K562 (cell line): Measurements from ENCODE around the gene PGS1. TPM values are rescaled to one million over a fixed set of nuclear protein-coding genes. Genes with fewer than 3 reads are reported as not detected.

Experiments used
- ATAC-seq: fragments of 200-7000 bp; cut with Tn5 transposase; 3 replicates; pipeline ENCODE4 v1.9.1; 2020; ENCODE audit warnings: moderate library complexity
- BruUV-seq: library from RNA; stranded (reverse); fragments of 400-500 nt; replicated peaks from 2 replicates; lab custom pipeline; 2021; lab: Mats Ljungman, UMichigan
- CTCF ChIA-PET: fragments of 300-600 bp; formaldehyde crosslinking; extraction: SDS; loops from one replicate; lab custom pipeline; 2021; ENCODE audit warnings: low intra/inter-chr PET ratio; lab: Yijun Ruan, JAX
- POLR2A ChIA-PET: fragments of 300-600, 350-650 bp; sonication (Branson Sonifier 250); formaldehyde crosslinking; extraction: SDS; loops from one replicate; lab custom pipeline; 2021; ENCODE audit warnings: antibody characterized with exemption, inconsistent platforms; lab: Yijun Ruan, JAX
- DNase-seq, 4 experiments: peaks; one replicate each; pipeline versions ENCODE4 v3.0.0 to v3.0.0-alpha.2; 2011 to 2018; ENCODE audit warnings: low spot score in 3 of 4, mixed read lengths in 3 of 4; ENCODE audit errors: extremely low read depth in 1 of 4
- FAIRE-seq: peaks from 2 replicates; lab custom pipeline; 2011; peaks lifted over from hg19 to GRCh38; lab: Jason Lieb, UNC
- H2AFZ ChIP-seq: 2 replicates; pipeline ENCODE4 v1.6.0; 2011; ENCODE audit warnings: low read depth, low read length, control low read depth, inconsistent platforms
- H3K27ac ChIP-seq: fragments of 200-600 bp; 3 replicates; pipeline ENCODE4 v1.8.0; 2011; ENCODE audit warnings: low read depth, mild to moderate bottlenecking, control low read depth, inconsistent platforms, low read length, moderate library complexity, mixed read lengths; ENCODE audit errors: extremely low read depth
- H3K27me3 ChIP-seq, 2 experiments: fragments of 300-600 bp in 1 of 2; 2 replicates in 1 of 2; 3 replicates in 1 of 2; pipeline versions ENCODE4 v1.6.0 to v1.8.0; 2011; ENCODE audit warnings: inconsistent platforms in 2 of 2, low read length in 2 of 2, mild to moderate bottlenecking in 1 of 2, mixed read lengths in 1 of 2, moderate library complexity in 1 of 2; ENCODE audit not compliant: control insufficient read depth in 2 of 2, insufficient read depth in 2 of 2
- H3K36me3 ChIP-seq: fragments of 300-600 bp; 3 replicates; pipeline ENCODE4 v1.8.0; 2011; ENCODE audit warnings: mild to moderate bottlenecking, low read length, inconsistent platforms; ENCODE audit not compliant: control insufficient read depth, insufficient read depth
- H3K4me1 ChIP-seq, 2 experiments: fragments of 200-600 bp in 1 of 2; replicated peaks in 1 of 2; 2 replicates in 1 of 2; 3 replicates in 1 of 2; pipeline versions ENCODE4 v1.5.1 to v1.8.0; 2011; ENCODE audit warnings: inconsistent platforms in 2 of 2, low read length in 2 of 2, mild to moderate bottlenecking in 1 of 2, mixed read lengths in 1 of 2, moderate library complexity in 1 of 2; ENCODE audit not compliant: control insufficient read depth in 2 of 2, insufficient read depth in 2 of 2
- H3K4me2 ChIP-seq: 2 replicates; pipeline ENCODE4 v1.6.1; 2011; ENCODE audit warnings: low read length, control low read depth, inconsistent platforms, mixed read lengths; ENCODE audit not compliant: insufficient read depth
- H3K4me3 ChIP-seq: fragments of 200-600 bp; sonication (generic), shearing (Covaris generic); 2 replicates; pipeline ENCODE4 v1.5.1; 2016; ENCODE audit warnings: control low read depth, inconsistent platforms
- H3K79me2 ChIP-seq: fragments of 200-600 bp; 3 replicates; pipeline ENCODE4 v1.8.0; 2011; ENCODE audit warnings: low read length, inconsistent platforms; ENCODE audit not compliant: control insufficient read depth, insufficient read depth
- H3K9ac ChIP-seq, 2 experiments: 2 replicates each; pipeline versions ENCODE4 v1.6.0 to v1.6.1; 2011; ENCODE audit warnings: low read depth in 2 of 2, low read length in 2 of 2, control low read depth in 1 of 2, inconsistent platforms in 1 of 2, mild to moderate bottlenecking in 1 of 2, mixed read lengths in 1 of 2; ENCODE audit not compliant: insufficient read depth in 1 of 2
- H3K9me1 ChIP-seq: one replicate; pipeline ENCODE4 v1.6.0; 2011; ENCODE audit warnings: inconsistent platforms, mild to moderate bottlenecking, low read length, moderate library complexity; ENCODE audit not compliant: control insufficient read depth, insufficient read depth
- H3K9me3 ChIP-seq: replicated peaks from 2 replicates; pipeline ENCODE4 v1.5.1; 2011; ENCODE audit warnings: low read depth, low read length, inconsistent platforms; ENCODE audit not compliant: control insufficient read depth, insufficient read depth
- H4K20me1 ChIP-seq: replicated peaks from 2 replicates; pipeline ENCODE4 v1.6.1; 2011; ENCODE audit warnings: low read length, inconsistent platforms, mixed read lengths; ENCODE audit not compliant: control insufficient read depth, insufficient read depth
- ATF7 ChIP-seq: fragments of 450-650 bp; IDR thresholded peaks from 2 replicates; pipeline ENCODE4 v1.7.1; 2014; ENCODE audit warnings: mild to moderate bottlenecking, moderate library complexity
- E2F3 ChIP-seq: fragments of 250-450 bp; sonication (Bioruptor Pico); IDR thresholded peaks from 2 replicates; pipeline ENCODE4 v1.4.0; 2020; ENCODE audit warnings: mild to moderate bottlenecking
- EP300 ChIP-seq: IDR thresholded peaks from 2 replicates; pipeline ENCODE4 v1.6.1; 2012; ENCODE audit warnings: low read length, improper control_type of control experiment
- FUS ChIP-seq: fragments of 200-400 bp; formaldehyde crosslinking; optimal IDR thresholded peaks from 2 replicates; pipeline ENCODE3; 2017; ENCODE audit warnings: low read depth, low read length
- HCFC1 ChIP-seq: IDR thresholded peaks from 2 replicates; pipeline ENCODE4 v1.6.1; 2012; ENCODE audit warnings: low read depth, low read length, improper control_type of control experiment
- IFI16 ChIP-seq: fragments of 250-450 bp; sonication (Bioruptor Pico); IDR thresholded peaks from 2 replicates; pipeline ENCODE4 v2.1.2; 2022; ENCODE audit warnings: mild to moderate bottlenecking, inconsistent platforms
- NFIX ChIP-seq: fragments of 250-450 bp; sonication (Bioruptor Pico); IDR thresholded peaks from 2 replicates; pipeline ENCODE4 v1.4.0; 2020; ENCODE audit warnings: low read depth, mild to moderate bottlenecking, moderate library complexity
- NR2C2 ChIP-seq, 2 experiments: fragments of 200-800 bp in 1 of 2; sonication (Bioruptor generic) in 1 of 2; sonication (generic) in 1 of 2; formaldehyde crosslinking in 1 of 2; IDR thresholded peaks; 2 replicates each; pipeline versions ENCODE4 v1.6.1 to v1.8.0; 2016 to 2022; ENCODE audit warnings: mild to moderate bottlenecking in 1 of 2, missing compliant biosample characterization in 1 of 2, missing genetic modification characterization in 1 of 2, missing genetic modification reagents in 1 of 2
- RBFOX2 ChIP-seq: fragments of 200-400 bp; formaldehyde crosslinking; IDR thresholded peaks from 2 replicates; pipeline ENCODE4 v1.6.1; 2017; ENCODE audit warnings: low read depth, mild to moderate bottlenecking, low read length, moderate library complexity
- TAF1 ChIP-seq: IDR thresholded peaks from 2 replicates; pipeline ENCODE4 v1.6.1; 2011; ENCODE audit warnings: mild to moderate bottlenecking, low read length, moderate library complexity; ENCODE audit not compliant: insufficient read depth, control insufficient read depth, severe bottlenecking; ENCODE audit errors: extremely low read depth
- ZNF589 ChIP-seq: fragments of 200-800 bp; sonication (Bioruptor generic); IDR thresholded peaks from 2 replicates; pipeline ENCODE4 v1.6.1; 2016; ENCODE audit warnings: low read depth, missing genetic modification characterization, missing compliant biosample characterization
- WGBS: fragments of 100-300 bp; shearing (Covaris generic); methylation state at CpG from one replicate; pipeline ENCODE4 v1.1.6; 2016; ENCODE audit warnings: low coverage, mixed read lengths; ENCODE audit not compliant: insufficient coverage; ENCODE audit errors: missing lambda C conversion rate; 5-methylcytosine and 5-hydroxymethylcytosine counted together
- in situ Hi-C: fragments of 300-500 bp; cut with MboI; formaldehyde crosslinking; loops from 4 replicates; pipeline ENCODE4 v1.15.0; 2018; ENCODE audit warnings: inconsistent platforms, mixed read lengths
- intact Hi-C: fragments of 100-400 bp; cut with micrococcal nuclease; formaldehyde crosslinking; loops from 2 replicates; pipeline ENCODE4 v1.14.2; 2022
- polyA plus RNA-seq, 8 experiments: library from polyadenylated mRNA; depleted of rRNA in 4 of 8; stranded (reverse) in 5 of 8; unstranded in 3 of 8; fragments of >200 nt; fragmentation: Nextera tagmentation in 2 of 8; fragmentation: Illumina TruSeq in 1 of 8; extraction: Ambion mirVana in 2 of 8; extraction: Trizol in 1 of 8; gene quantifications; 2 replicates each; pipeline versions ENCODE4 v1.2.1 to v1.2.3, GENCODE V29; 2011 to 2014; ENCODE audit warnings: inconsistent platforms in 1 of 8, missing spikeins in 1 of 8
- total RNA-seq, 7 experiments: library from RNA; depleted of rRNA in 6 of 7; stranded (reverse); fragments of >200 nt in 6 of 7; fragmentation: Illumina TruSeq in 2 of 7; extraction: Trizol in 2 of 7; gene quantifications; 2 replicates each; pipeline versions ENCODE4 v1.2.1 to v1.2.3, GENCODE V29; 2011 to 2021; ENCODE audit warnings: low replicate concordance in 1 of 7
- TF ChIP-seq, protein P1 (sequence below): sonication (generic); formaldehyde crosslinking; IDR thresholded peaks from 2 replicates; pipeline ENCODE4 v1.8.0; 2022; ENCODE audit warnings: mild to moderate bottlenecking, missing genetic modification reagents

The PGS1 gene
- total and polyA plus RNA-seq, 9 of the 15 experiments (the other 6 are each of a cell fraction or from before 2014, with no cell fraction given) = 1.3 to 39.4 (median 22.3) TPM

DNA sequence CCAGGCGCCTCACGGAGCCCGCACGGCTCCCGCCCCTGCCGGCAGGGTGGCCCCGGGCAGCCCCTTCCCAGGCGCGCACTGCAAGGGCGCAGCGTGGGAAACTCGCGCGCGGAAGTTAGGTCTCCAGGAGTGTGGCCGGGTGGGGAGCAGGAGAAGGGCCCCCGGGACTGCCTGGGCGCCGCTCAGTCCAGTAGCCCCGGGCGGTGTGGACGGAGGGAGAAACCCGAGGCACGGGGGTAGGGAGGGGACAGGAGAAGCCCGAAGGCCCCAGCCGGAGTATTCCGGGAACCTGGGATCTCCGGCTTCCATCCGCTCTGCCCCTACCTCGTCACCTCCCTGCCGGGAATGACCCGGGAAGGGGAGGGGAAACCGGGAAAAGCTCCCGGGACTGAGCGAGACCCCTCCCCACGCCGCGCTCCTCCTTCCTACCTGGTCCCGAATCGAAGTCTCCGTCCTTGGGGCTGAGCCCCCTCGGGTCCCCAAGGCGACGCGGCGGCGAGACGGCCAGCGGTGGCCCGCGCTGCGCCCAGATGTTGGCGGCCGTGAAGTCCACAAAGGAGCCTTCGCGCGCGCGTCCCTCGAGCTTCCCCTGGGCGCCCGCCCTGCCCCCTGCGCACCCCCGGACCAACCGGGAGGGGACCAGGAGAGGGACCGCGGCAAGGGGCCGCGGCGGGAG lies 19.0 kb upstream of the PGS1 start (continued):
- TF ChIP-seq, protein P1, sequence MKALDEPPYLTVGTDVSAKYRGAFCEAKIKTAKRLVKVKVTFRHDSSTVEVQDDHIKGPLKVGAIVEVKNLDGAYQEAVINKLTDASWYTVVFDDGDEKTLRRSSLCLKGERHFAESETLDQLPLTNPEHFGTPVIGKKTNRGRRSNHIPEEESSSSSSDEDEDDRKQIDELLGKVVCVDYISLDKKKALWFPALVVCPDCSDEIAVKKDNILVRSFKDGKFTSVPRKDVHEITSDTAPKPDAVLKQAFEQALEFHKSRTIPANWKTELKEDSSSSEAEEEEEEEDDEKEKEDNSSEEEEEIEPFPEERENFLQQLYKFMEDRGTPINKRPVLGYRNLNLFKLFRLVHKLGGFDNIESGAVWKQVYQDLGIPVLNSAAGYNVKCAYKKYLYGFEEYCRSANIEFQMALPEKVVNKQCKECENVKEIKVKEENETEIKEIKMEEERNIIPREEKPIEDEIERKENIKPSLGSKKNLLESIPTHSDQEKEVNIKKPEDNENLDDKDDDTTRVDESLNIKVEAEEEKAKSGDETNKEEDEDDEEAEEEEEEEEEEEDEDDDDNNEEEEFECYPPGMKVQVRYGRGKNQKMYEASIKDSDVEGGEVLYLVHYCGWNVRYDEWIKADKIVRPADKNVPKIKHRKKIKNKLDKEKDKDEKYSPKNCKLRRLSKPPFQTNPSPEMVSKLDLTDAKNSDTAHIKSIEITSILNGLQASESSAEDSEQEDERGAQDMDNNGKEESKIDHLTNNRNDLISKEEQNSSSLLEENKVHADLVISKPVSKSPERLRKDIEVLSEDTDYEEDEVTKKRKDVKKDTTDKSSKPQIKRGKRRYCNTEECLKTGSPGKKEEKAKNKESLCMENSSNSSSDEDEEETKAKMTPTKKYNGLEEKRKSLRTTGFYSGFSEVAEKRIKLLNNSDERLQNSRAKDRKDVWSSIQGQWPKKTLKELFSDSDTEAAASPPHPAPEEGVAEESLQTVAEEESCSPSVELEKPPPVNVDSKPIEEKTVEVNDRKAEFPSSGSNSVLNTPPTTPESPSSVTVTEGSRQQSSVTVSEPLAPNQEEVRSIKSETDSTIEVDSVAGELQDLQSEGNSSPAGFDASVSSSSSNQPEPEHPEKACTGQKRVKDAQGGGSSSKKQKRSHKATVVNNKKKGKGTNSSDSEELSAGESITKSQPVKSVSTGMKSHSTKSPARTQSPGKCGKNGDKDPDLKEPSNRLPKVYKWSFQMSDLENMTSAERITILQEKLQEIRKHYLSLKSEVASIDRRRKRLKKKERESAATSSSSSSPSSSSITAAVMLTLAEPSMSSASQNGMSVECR = peak; percentile 82

DNA sequence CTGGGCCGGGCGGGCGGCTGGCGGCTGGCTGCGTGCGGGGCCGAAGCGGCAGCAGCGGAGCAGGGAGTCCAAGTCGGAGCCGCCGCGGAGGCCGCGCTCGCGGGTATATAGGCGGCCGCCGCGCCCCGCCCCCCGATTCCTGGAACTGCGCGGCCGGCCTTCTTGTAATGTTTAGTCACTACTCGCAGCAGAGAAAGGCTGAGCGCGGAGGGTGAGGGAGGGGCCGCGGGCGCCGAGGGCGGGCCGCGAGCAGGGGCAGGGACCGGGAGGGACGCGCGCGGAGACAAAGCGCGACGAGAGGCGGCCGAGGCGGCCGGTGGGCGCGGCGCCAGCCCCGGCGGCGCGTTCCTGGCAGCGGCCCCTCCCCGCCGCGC lies 18.5 kb upstream of the PGS1 start, which contains the start of gene SOCS3:
TSS of gene SOCS3 (minus strand) at position 81 of the 374 bp plus-strand sequence. CDS start 982 bp downstream, outside the sequence.
- Histone ChIP-seq H3K27me3 (0 out of 5 replicates have a peak, but pooled peaks cover 0 to under 1% of the 10 kb centered on the region in 2 experiments), H2AFZ (peak within 1 kb of the TSS; percentile 89), H4K20me1 (peaks cover 43% of the 10 kb centered on the region), H3K9me1 (peaks cover 23% of the 10 kb centered on the region), H3K9ac (peak within 1 kb of the TSS; percentile 86 to 99), H3K4me1 (peaks cover 42 to 63% of the 10 kb centered on the region in 2 experiments), H3K4me2 (peak within 1 kb of the TSS; percentile 88), H3K9me3 (no peaks in the 10 kb centered on the region), H3K27ac (peak within 1 kb of the TSS; percentile 84), H3K4me3 (peak within 1 kb of the TSS; percentile 90), H3K79me2 (peaks cover 41% of the 10 kb centered on the region), H3K36me3 (peaks cover 33% of the 10 kb centered on the region)
- BruUV-seq = no TSS peak
- FAIRE-seq = peak; percentile 72
- in situ Hi-C loops (no loop called here), intact Hi-C loops (loop anchor here (1.0 kb wide), 2 partner anchors 62 to 71 kb away; no protein-coding TSS in a partner anchor)
- WGBS = 0% methylated on average over 19 of the region's 59 CpGs
- POLR2A ChIA-PET = interaction anchor here (0.7 to 1.4 kb wide), 5 partner anchors 8 to 91 kb away, joined by 3 to 6 read pairs (median 3); no protein-coding TSS in a partner anchor
- DNase-seq = peak; percentile 95 to 99 (median 96)
- CTCF ChIA-PET = interaction anchor here (2.1 kb wide), 2 partner anchors 62 to 71 kb away, joined by 12 read pairs; no protein-coding TSS in a partner anchor
- peak; percentile 87 for ATAC-seq
- no peak for TF ChIP-seq NFIX (CRISPR knock-in tag)
- peak; percentile 96 for TF ChIP-seq RBFOX2
- peak; percentile 63; the same call in 1 of the 2 replicates for TF ChIP-seq EP300
- no peak for TF ChIP-seq NR2C2 (CRISPR knock-in tag; IDR thresholded peaks at IDR 0.05)
- TF ChIP-seq NR2C2 (tag; IDR thresholded peaks at IDR 0.05) = peak; percentile 32; the same call in 1 of the 2 replicates
- TF ChIP-seq ATF7 = peak; percentile 74; the same call in 1 of the 2 replicates
- no peak for TF ChIP-seq IFI16 (CRISPR knock-in tag)
- TF ChIP-seq FUS = peak; percentile 71
- 0 out of 2 replicates have a peak, but pooled peaks have one; percentile 58 for TF ChIP-seq E2F3
- peak; percentile 87 for TF ChIP-seq TAF1
- TF ChIP-seq HCFC1 = peak; percentile 33; the same call in 1 of the 2 replicates
- no peak for TF ChIP-seq ZNF589 (CRISPR knock-in tag)
